ENCODE results near the gene ZNF644. TPM values are rescaled to one million over a fixed set of nuclear protein-coding genes. Genes with fewer than 3 reads are reported as not detected.

ZNF644 gene
- total and polyA plus RNA-seq, 4 donors = 6.8 to 38.8 (median 27.2) TPM

DNA sequence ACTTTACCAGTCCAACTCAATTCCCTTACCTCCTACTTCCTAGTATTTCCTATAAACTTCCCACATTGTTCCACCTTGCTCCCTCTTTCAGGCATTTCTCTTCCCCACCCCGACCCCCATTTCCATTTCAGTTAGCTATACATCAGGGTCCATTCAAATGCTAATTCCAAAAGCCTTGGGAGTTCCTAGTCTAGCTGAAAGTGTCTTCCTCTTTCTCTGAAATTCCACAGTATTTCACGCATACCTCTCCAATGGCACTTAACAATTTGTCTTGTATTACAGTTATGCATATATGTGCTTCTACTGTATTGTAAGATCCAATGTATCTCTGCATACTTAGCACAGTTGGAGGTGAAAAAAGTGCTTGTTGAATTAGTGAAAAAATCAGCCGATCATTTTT lies 94.9 kb downstream of the ZNF644 start:
- H3K27ac ChIP-seq (ENCODE audit: low read depth in 1 of 2, low read length in 2 of 2) = no peak overlapping the region
- no peaks in the 10 kb centered on the region for H3K36me3 ChIP-seq (ENCODE audit: control insufficient read depth in 4 of 4, insufficient read depth in 3 of 4, low read depth in 1 of 4, low read length in 3 of 4)
- TF ChIP-seq NR2F2 (IDR thresholded peaks at IDR 0.05) (no peak), YY1 (IDR thresholded peaks at IDR 0.05) (no peak), HNF4G (IDR thresholded peaks at IDR 0.05) (no peak), JUND (IDR thresholded peaks at IDR 0.05) (no peak), FOXA1 (IDR thresholded peaks at IDR 0.05) (no peak), FOXA2 (IDR thresholded peaks at IDR 0.05) (no peak), EGR1 (IDR thresholded peaks at IDR 0.05; ENCODE audit: low read depth in 2 of 2) (no peak), HNF4A (conservative IDR thresholded peaks at IDR 0.05) (no peak), TAF1 (conservative IDR thresholded peaks at IDR 0.05) (no peak)
- TF ChIP-seq, protein P1, sequence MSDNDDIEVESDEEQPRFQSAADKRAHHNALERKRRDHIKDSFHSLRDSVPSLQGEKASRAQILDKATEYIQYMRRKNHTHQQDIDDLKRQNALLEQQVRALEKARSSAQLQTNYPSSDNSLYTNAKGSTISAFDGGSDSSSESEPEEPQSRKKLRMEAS (IDR thresholded peaks at IDR 0.05) = no peak
- TF ChIP-seq, protein P2, sequence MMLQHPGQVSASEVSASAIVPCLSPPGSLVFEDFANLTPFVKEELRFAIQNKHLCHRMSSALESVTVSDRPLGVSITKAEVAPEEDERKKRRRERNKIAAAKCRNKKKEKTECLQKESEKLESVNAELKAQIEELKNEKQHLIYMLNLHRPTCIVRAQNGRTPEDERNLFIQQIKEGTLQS (IDR thresholded peaks at IDR 0.05) = no peak
- TF ChIP-seq, protein P3, sequence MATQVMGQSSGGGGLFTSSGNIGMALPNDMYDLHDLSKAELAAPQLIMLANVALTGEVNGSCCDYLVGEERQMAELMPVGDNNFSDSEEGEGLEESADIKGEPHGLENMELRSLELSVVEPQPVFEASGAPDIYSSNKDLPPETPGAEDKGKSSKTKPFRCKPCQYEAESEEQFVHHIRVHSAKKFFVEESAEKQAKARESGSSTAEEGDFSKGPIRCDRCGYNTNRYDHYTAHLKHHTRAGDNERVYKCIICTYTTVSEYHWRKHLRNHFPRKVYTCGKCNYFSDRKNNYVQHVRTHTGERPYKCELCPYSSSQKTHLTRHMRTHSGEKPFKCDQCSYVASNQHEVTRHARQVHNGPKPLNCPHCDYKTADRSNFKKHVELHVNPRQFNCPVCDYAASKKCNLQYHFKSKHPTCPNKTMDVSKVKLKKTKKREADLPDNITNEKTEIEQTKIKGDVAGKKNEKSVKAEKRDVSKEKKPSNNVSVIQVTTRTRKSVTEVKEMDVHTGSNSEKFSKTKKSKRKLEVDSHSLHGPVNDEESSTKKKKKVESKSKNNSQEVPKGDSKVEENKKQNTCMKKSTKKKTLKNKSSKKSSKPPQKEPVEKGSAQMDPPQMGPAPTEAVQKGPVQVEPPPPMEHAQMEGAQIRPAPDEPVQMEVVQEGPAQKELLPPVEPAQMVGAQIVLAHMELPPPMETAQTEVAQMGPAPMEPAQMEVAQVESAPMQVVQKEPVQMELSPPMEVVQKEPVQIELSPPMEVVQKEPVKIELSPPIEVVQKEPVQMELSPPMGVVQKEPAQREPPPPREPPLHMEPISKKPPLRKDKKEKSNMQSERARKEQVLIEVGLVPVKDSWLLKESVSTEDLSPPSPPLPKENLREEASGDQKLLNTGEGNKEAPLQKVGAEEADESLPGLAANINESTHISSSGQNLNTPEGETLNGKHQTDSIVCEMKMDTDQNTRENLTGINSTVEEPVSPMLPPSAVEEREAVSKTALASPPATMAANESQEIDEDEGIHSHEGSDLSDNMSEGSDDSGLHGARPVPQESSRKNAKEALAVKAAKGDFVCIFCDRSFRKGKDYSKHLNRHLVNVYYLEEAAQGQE (IDR thresholded peaks at IDR 0.05) = no peak
- TF ChIP-seq, protein P4, sequence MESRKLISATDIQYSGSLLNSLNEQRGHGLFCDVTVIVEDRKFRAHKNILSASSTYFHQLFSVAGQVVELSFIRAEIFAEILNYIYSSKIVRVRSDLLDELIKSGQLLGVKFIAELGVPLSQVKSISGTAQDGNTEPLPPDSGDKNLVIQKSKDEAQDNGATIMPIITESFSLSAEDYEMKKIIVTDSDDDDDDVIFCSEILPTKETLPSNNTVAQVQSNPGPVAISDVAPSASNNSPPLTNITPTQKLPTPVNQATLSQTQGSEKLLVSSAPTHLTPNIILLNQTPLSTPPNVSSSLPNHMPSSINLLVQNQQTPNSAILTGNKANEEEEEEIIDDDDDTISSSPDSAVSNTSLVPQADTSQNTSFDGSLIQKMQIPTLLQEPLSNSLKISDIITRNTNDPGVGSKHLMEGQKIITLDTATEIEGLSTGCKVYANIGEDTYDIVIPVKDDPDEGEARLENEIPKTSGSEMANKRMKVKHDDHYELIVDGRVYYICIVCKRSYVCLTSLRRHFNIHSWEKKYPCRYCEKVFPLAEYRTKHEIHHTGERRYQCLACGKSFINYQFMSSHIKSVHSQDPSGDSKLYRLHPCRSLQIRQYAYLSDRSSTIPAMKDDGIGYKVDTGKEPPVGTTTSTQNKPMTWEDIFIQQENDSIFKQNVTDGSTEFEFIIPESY (IDR thresholded peaks at IDR 0.05) = no peak
- peaks cover 0 to 9% (median 2%) of the 10 kb centered on the region in 4 donors for H3K4me1 ChIP-seq (ENCODE audit: control insufficient read depth in 4 of 4, insufficient read depth in 4 of 4, low read length in 3 of 4)
- DNase-seq (ENCODE audit: low spot score) = no peak
- WGBS = 84% methylated on average over 3 of the region's 3 CpGs
- H3K9me3 ChIP-seq (ENCODE audit: control insufficient read depth in 4 of 4, low read length in 3 of 4) = no peaks in the 10 kb centered on the region
- no peaks in the 10 kb centered on the region for H3K27me3 ChIP-seq (ENCODE audit: control insufficient read depth in 4 of 4, insufficient read depth in 4 of 4, low read length in 3 of 4)
- H3K9ac ChIP-seq (ENCODE audit: low read depth in 1 of 2, low read length in 2 of 2) = no peak overlapping the region
- no peak overlapping the region for H3K4me3 ChIP-seq (ENCODE audit: low read depth in 1 of 3, low read length in 3 of 3)

DNA sequence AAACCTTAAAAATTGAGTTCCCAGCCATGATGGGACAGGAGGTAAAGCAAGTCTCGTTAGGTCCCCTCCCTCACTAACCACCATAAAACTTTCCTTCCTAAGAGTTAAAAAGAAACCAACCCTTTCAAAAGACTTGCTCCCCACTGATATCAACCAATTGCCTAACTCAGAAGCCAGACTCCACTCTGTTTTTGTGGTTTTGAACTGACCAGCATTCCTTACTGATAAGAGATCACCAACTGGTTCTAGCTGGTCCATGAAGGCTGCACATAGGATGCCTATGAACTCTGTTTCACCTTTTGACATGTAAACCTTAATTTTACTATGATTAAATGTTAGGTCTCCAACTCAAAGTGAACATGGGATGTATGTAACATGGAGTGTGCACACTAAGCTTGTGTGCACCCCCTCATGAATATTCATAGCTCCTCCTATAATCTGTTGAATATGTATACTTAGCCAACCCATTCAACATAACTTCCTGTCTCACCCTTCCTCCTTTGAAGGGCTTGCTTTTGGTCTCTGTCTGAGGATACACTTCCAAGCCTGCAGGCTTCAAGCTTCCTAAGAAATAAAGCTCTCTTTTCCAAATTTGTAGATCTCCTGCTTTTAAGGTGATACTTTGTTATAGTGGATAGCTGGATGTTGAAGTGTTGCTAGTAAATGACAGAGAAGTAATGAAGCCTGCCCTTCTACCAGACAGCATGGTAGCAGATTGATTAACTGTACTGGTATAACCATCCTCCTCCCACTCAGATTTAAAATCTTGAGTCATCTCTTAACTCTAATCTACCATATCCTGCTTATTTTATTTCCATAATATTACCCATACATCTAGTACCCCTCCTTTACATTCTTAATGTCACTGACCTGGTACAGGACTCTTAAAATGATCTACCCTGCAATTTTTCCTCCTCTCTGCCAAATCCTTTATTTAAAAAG lies 95.6 kb downstream of the ZNF644 start:
- peaks cover 0 to 9% (median 2%) of the 10 kb centered on the region in 4 donors for H3K4me1 ChIP-seq (ENCODE audit: control insufficient read depth in 4 of 4, insufficient read depth in 4 of 4, low read length in 3 of 4)
- no peak for DNase-seq (ENCODE audit: low spot score)
- H3K27me3 ChIP-seq (ENCODE audit: control insufficient read depth in 4 of 4, insufficient read depth in 4 of 4, low read length in 3 of 4) = no peaks in the 10 kb centered on the region
- H3K4me3 ChIP-seq (ENCODE audit: low read depth in 1 of 3, low read length in 3 of 3) = no peak overlapping the region
- TF ChIP-seq TAF1 (conservative IDR thresholded peaks at IDR 0.05) (no peak), SP1 (IDR thresholded peaks at IDR 0.05) (no peak), FOXA2 (IDR thresholded peaks at IDR 0.05) (no peak), EGR1 (IDR thresholded peaks at IDR 0.05; ENCODE audit: low read depth in 2 of 2) (no peak), RAD21 (IDR thresholded peaks at IDR 0.05) (no peak), HNF4A (conservative IDR thresholded peaks at IDR 0.05) (no peak), HNF4G (IDR thresholded peaks at IDR 0.05) (no peak), FOXA1 (IDR thresholded peaks at IDR 0.05) (no peak)
- TF ChIP-seq, protein P3 (IDR thresholded peaks at IDR 0.05) = no peak
- TF ChIP-seq, protein P1 (IDR thresholded peaks at IDR 0.05) = no peak
- TF ChIP-seq, protein P2 (IDR thresholded peaks at IDR 0.05) = no peak
- H3K9ac ChIP-seq (ENCODE audit: low read depth in 1 of 2, low read length in 2 of 2) = no peak overlapping the region
- no peaks in the 10 kb centered on the region for H3K36me3 ChIP-seq (ENCODE audit: control insufficient read depth in 4 of 4, insufficient read depth in 3 of 4, low read depth in 1 of 4, low read length in 3 of 4)
- H3K27ac ChIP-seq (ENCODE audit: low read depth in 1 of 2, low read length in 2 of 2) = no peak overlapping the region
- H3K9me3 ChIP-seq (ENCODE audit: control insufficient read depth in 4 of 4, low read length in 3 of 4) = no peaks in the 10 kb centered on the region
- 94% methylated on average over 1 of the region's 1 CpG for WGBS
